GM23338 (cell line): ENCODE results near the gene UNC45A.

Experiments used
- CREB1 ChIP-seq: fragments of 250-450 bp; sonication (Bioruptor Pico); IDR thresholded peaks from 2 replicates; pipeline ENCODE4 v1.5.0; 2020; ENCODE audit warnings: low read depth, mild to moderate bottlenecking, moderate library complexity
- CTCF ChIP-seq, 2 experiments: fragments of 200-600 bp in 1 of 2; sonication (generic) in 1 of 2; conservative IDR thresholded peaks; 2 replicates each; pipeline versions ENCODE4 v1.5.1 to v1.6.1; 2016 to 2017; ENCODE audit warnings: antibody characterized with exemption in 2 of 2, low read depth in 2 of 2, mild to moderate bottlenecking in 2 of 2, moderate library complexity in 1 of 2
- EZH2 ChIP-seq: fragments of 200-600 bp; sonication (generic); IDR thresholded peaks from one replicate; pipeline ENCODE4 v1.8.0; 2017; ENCODE audit warnings: antibody characterized with exemption, mild to moderate bottlenecking, low read depth; ENCODE audit not compliant: unreplicated experiment
- EZH2phosphoT487 ChIP-seq: fragments of 200-600 bp; sonication (generic); IDR thresholded peaks from one replicate; pipeline ENCODE4 v1.8.1; 2018; ENCODE audit warnings: antibody characterized with exemption; ENCODE audit not compliant: unreplicated experiment
- JUNB ChIP-seq: IDR thresholded peaks from one replicate; pipeline ENCODE4 v1.6.1; 2016; ENCODE audit warnings: antibody characterized with exemption; ENCODE audit not compliant: unreplicated experiment
- NANOG ChIP-seq: IDR thresholded peaks from 2 replicates; pipeline ENCODE4 v1.6.1; 2016; ENCODE audit warnings: antibody characterized with exemption, borderline replicate concordance
- POLR2AphosphoS5 ChIP-seq: IDR thresholded peaks from 2 replicates; pipeline ENCODE4 v1.6.1; 2016; ENCODE audit warnings: antibody characterized with exemption, low read depth
- STAT1 ChIP-seq: IDR thresholded peaks from one replicate; pipeline ENCODE4 v1.6.1; 2016; ENCODE audit warnings: antibody characterized with exemption; ENCODE audit not compliant: unreplicated experiment
- ZNF331 ChIP-seq: fragments of 250-450 bp; sonication (Bioruptor Pico); IDR thresholded peaks from 2 replicates; pipeline ENCODE4 v1.5.0; 2020; ENCODE audit warnings: low read depth, mild to moderate bottlenecking, moderate library complexity
- ZNF462 ChIP-seq: fragments of 250-450 bp; sonication (Bioruptor Pico); IDR thresholded peaks from 2 replicates; pipeline ENCODE4 v1.5.0; 2020; ENCODE audit warnings: mild to moderate bottlenecking, moderate library complexity
- TF ChIP-seq, protein P1 (sequence below): IDR thresholded peaks from one replicate; pipeline ENCODE4 v1.6.1; 2018; ENCODE audit warnings: antibody characterized with exemption; ENCODE audit not compliant: unreplicated experiment
- TF ChIP-seq, protein P2 (sequence below): IDR thresholded peaks from 2 replicates; pipeline ENCODE4 v1.6.1; 2016; ENCODE audit warnings: antibody characterized with exemption

DNA sequence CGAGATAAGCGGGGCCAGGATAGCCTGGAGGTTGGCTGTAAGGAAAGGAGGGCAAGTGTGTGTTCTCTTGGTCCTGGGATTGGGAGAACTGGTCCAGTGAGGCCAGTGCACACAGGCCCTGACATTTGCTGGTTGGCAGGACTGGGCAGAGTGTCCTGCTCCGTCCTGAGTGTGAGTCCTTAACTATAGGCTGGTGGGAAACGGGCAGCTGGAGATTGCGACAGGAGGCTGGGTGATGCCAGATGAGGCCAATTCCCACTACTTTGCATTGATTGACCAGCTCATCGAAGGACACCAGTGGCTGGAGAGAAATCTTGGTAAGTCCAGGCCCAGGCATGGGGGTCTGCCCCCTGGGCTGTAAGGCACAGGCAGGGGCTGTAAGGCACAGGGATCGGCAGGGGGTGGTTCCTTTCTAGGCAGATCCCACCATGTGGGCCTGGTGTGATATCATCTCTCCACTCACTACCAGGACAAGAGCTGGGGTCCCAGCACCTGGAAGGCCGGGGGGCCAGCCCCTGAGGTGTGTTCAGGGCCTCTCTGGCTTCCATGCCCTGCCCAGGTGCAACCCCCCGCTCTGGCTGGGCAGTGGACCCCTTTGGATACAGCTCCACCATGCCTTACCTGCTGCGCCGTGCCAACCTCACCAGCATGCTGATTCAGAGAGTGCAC, 28.8 kb upstream of the UNC45A start:
- TF ChIP-seq CTCF (conservative IDR thresholded peaks at IDR 0.05; ENCODE audit: low read depth in 2 of 2) (no peak), POLR2AphosphoS5 (no peak), EZH2phosphoT487 (no peak), EZH2 (no peak), NANOG (no peak), JUNB (no peak), ZNF331 (no peak), CREB1 (CRISPR knock-in tag) (no peak), STAT1 (no peak), ZNF462 (CRISPR knock-in tag) (no peak)
- TF ChIP-seq, protein P1, sequence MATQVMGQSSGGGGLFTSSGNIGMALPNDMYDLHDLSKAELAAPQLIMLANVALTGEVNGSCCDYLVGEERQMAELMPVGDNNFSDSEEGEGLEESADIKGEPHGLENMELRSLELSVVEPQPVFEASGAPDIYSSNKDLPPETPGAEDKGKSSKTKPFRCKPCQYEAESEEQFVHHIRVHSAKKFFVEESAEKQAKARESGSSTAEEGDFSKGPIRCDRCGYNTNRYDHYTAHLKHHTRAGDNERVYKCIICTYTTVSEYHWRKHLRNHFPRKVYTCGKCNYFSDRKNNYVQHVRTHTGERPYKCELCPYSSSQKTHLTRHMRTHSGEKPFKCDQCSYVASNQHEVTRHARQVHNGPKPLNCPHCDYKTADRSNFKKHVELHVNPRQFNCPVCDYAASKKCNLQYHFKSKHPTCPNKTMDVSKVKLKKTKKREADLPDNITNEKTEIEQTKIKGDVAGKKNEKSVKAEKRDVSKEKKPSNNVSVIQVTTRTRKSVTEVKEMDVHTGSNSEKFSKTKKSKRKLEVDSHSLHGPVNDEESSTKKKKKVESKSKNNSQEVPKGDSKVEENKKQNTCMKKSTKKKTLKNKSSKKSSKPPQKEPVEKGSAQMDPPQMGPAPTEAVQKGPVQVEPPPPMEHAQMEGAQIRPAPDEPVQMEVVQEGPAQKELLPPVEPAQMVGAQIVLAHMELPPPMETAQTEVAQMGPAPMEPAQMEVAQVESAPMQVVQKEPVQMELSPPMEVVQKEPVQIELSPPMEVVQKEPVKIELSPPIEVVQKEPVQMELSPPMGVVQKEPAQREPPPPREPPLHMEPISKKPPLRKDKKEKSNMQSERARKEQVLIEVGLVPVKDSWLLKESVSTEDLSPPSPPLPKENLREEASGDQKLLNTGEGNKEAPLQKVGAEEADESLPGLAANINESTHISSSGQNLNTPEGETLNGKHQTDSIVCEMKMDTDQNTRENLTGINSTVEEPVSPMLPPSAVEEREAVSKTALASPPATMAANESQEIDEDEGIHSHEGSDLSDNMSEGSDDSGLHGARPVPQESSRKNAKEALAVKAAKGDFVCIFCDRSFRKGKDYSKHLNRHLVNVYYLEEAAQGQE = no peak
- TF ChIP-seq, protein P2, sequence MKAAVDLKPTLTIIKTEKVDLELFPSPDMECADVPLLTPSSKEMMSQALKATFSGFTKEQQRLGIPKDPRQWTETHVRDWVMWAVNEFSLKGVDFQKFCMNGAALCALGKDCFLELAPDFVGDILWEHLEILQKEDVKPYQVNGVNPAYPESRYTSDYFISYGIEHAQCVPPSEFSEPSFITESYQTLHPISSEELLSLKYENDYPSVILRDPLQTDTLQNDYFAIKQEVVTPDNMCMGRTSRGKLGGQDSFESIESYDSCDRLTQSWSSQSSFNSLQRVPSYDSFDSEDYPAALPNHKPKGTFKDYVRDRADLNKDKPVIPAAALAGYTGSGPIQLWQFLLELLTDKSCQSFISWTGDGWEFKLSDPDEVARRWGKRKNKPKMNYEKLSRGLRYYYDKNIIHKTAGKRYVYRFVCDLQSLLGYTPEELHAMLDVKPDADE = no peak
